HepG2 (cell line): Measurements from ENCODE around the gene CCDC121. TPM values are rescaled to one million over a fixed set of nuclear protein-coding genes. Genes with fewer than 3 reads are reported as not detected.

Experiments used
- AHR ChIP-seq: IDR thresholded peaks from 2 replicates; pipeline ENCODE4 v1.6.1; 2018; ENCODE audit warnings: missing genetic modification reagents, missing compliant biosample characterization
- E2F1 ChIP-seq: sonication (generic); formaldehyde crosslinking; IDR thresholded peaks from 2 replicates; pipeline ENCODE4 v1.5.0; 2020; ENCODE audit warnings: missing genetic modification reagents
- EZH2 ChIP-seq: conservative IDR thresholded peaks from 2 replicates; pipeline ENCODE4 v1.6.1; 2012; ENCODE audit warnings: mild to moderate bottlenecking, low read depth, low read length, moderate library complexity
- FUBP1 ChIP-seq: sonication (generic); formaldehyde crosslinking; IDR thresholded peaks from 2 replicates; pipeline ENCODE4 v1.5.1; 2020; ENCODE audit warnings: missing genetic modification reagents, mild to moderate bottlenecking, borderline replicate concordance
- GTF2F1 ChIP-seq: fragments of 150-350 bp; IDR thresholded peaks from 2 replicates; pipeline ENCODE4 v1.6.1; 2014; ENCODE audit warnings: low read length
- IRF2 ChIP-seq: IDR thresholded peaks from 2 replicates; pipeline ENCODE4 v1.6.1; 2018; ENCODE audit warnings: missing genetic modification reagents, missing compliant biosample characterization
- NR2C2 ChIP-seq: sonication (generic); formaldehyde crosslinking; IDR thresholded peaks from 2 replicates; pipeline ENCODE4 v1.4.0; 2020; ENCODE audit warnings: missing genetic modification reagents, mild to moderate bottlenecking, moderate library complexity, borderline replicate concordance
- PHF21A ChIP-seq: sonication (generic); formaldehyde crosslinking; IDR thresholded peaks from 2 replicates; pipeline ENCODE4 v1.5.0; 2020; ENCODE audit warnings: mild to moderate bottlenecking, missing genetic modification reagents
- PRPF4 ChIP-seq: fragments of 200-400 bp; formaldehyde crosslinking; IDR thresholded peaks from 2 replicates; pipeline ENCODE4 v1.6.1; 2016; ENCODE audit warnings: low read length, low read depth; ENCODE audit not compliant: poor library complexity, severe bottlenecking
- TP53 ChIP-seq: sonication (generic); formaldehyde crosslinking; conservative IDR thresholded peaks from 2 replicates; pipeline ENCODE4 v1.4.0; 2020; ENCODE audit warnings: missing genetic modification reagents
- ZBTB21 ChIP-seq: sonication (generic); formaldehyde crosslinking; IDR thresholded peaks from 2 replicates; pipeline ENCODE4 v1.4.0; 2020; ENCODE audit warnings: missing genetic modification reagents
- ZFYVE20 ChIP-seq: sonication (generic); formaldehyde crosslinking; IDR thresholded peaks from 2 replicates; pipeline ENCODE4 v1.8.0; 2023; ENCODE audit warnings: low read depth, mild to moderate bottlenecking, moderate library complexity, missing genetic modification reagents, borderline replicate concordance
- ZNF101 ChIP-seq: sonication (generic); formaldehyde crosslinking; IDR thresholded peaks from 2 replicates; pipeline ENCODE4 v1.4.0; 2020; ENCODE audit warnings: mild to moderate bottlenecking, low read depth, missing genetic modification reagents, borderline replicate concordance
- ZNF256 ChIP-seq: sonication (generic); formaldehyde crosslinking; conservative IDR thresholded peaks from 2 replicates; pipeline ENCODE4 v1.4.0; 2020; ENCODE audit warnings: missing genetic modification reagents
- ZNF335 ChIP-seq: sonication (generic); formaldehyde crosslinking; IDR thresholded peaks from 2 replicates; pipeline ENCODE4 v1.4.0; 2020; ENCODE audit warnings: missing genetic modification reagents
- ZNF510 ChIP-seq: sonication (generic); formaldehyde crosslinking; IDR thresholded peaks from 2 replicates; pipeline ENCODE4 v1.4.0; 2020; ENCODE audit warnings: low read depth, mild to moderate bottlenecking, missing genetic modification reagents
- ZNF549 ChIP-seq: sonication (generic); formaldehyde crosslinking; IDR thresholded peaks from 2 replicates; pipeline ENCODE4 v1.5.0; 2020; ENCODE audit warnings: missing genetic modification reagents
- ZNF788 ChIP-seq: sonication (generic); formaldehyde crosslinking; IDR thresholded peaks from 2 replicates; pipeline ENCODE4 v1.5.0; 2020; ENCODE audit warnings: mild to moderate bottlenecking, missing genetic modification reagents, borderline replicate concordance
- ZNF883 ChIP-seq: sonication (generic); formaldehyde crosslinking; IDR thresholded peaks from 2 replicates; pipeline ENCODE4 v1.5.1; 2020; ENCODE audit warnings: mild to moderate bottlenecking, missing genetic modification reagents; ENCODE audit errors: not compliant biosample characterization
- polyA plus RNA-seq, 8 experiments: library from polyadenylated mRNA; depleted of rRNA in 3 of 8; stranded (reverse) in 7 of 8; unstranded in 1 of 8; fragments of >200 nt; fragmentation: Illumina TruSeq in 4 of 8; extraction: Trizol in 4 of 8; gene quantifications; 2 replicates each; pipeline versions ENCODE4 v1.2.1 to v1.2.3, GENCODE V29; 2011 to 2016; ENCODE audit warnings: low read depth in 4 of 8, missing spikeins in 1 of 8, mixed read lengths in 1 of 8; ENCODE audit not compliant: insufficient read depth in 1 of 8
- total RNA-seq, 5 experiments: library from RNA; depleted of rRNA; stranded (reverse); fragments of >200 nt; fragmentation: Illumina TruSeq; extraction: Trizol; gene quantifications; 2 replicates each; pipeline ENCODE4 v1.2.3, GENCODE V29; 2016; ENCODE audit warnings: low read depth in 1 of 5
- TF ChIP-seq, protein P1 (sequence below), 2 experiments: sonication (generic) in 1 of 2; formaldehyde crosslinking in 1 of 2; IDR thresholded peaks; 2 replicates each; pipeline versions ENCODE4 v1.4.0 to v1.6.1; 2018 to 2020; ENCODE audit warnings: missing genetic modification reagents in 2 of 2, borderline replicate concordance in 1 of 2, low read depth in 1 of 2, mild to moderate bottlenecking in 1 of 2, missing biosample characterization in 1 of 2
- TF ChIP-seq, protein P2 (sequence below): sonication (generic); formaldehyde crosslinking; IDR thresholded peaks from 2 replicates; pipeline ENCODE4 v1.5.1; 2020; ENCODE audit warnings: missing genetic modification reagents, mild to moderate bottlenecking, borderline replicate concordance

CCDC121 gene
- total and polyA plus RNA-seq, 2 of the 13 experiments (the other 11 are each of a cell fraction or from before 2014, with no cell fraction given): 1.9 to 3.0 TPM

GRCh38 chr2:27628767-27629709 is at the start of gene CCDC121, which contains the start of gene GPN1 (continued):
- TF ChIP-seq ZNF256 (CRISPR knock-in tag): 0 out of 2 replicates have a peak, but pooled peaks have one; percentile 50
- peak; percentile 36; the same call in 1 of the 2 replicates for TF ChIP-seq PHF21A (CRISPR knock-in tag)
- no peak for TF ChIP-seq TP53 (CRISPR knock-in tag)
- TF ChIP-seq GTF2F1: 0 out of 2 replicates have a peak, but pooled peaks have one; percentile 44
- 0 out of 2 replicates have a peak, but pooled peaks have one; percentile 72 for TF ChIP-seq AHR (CRISPR knock-in tag)
- peak; percentile 93 for TF ChIP-seq ZNF883 (CRISPR knock-in tag)
- TF ChIP-seq E2F1 (CRISPR knock-in tag): no peak
- peak; percentile 33; the same call in 1 of the 2 replicates for TF ChIP-seq ZBTB21
- peak; percentile 32 for TF ChIP-seq PRPF4
- TF ChIP-seq ZNF101 (CRISPR knock-in tag): no peak
- TF ChIP-seq ZNF335 (CRISPR knock-in tag): peak; percentile 84; the same call in 1 of the 2 replicates
- TF ChIP-seq, protein P1, sequence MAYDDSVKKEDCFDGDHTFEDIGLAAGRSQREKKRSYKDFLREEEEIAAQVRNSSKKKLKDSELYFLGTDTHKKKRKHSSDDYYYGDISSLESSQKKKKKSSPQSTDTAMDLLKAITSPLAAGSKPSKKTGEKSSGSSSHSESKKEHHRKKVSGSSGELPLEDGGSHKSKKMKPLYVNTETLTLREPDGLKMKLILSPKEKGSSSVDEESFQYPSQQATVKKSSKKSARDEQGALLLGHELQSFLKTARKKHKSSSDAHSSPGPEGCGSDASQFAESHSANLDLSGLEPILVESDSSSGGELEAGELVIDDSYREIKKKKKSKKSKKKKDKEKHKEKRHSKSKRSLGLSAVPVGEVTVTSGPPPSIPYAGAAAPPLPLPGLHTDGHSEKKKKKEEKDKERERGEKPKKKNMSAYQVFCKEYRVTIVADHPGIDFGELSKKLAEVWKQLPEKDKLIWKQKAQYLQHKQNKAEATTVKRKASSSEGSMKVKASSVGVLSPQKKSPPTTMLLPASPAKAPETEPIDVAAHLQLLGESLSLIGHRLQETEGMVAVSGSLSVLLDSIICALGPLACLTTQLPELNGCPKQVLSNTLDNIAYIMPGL (CRISPR knock-in tag; IDR thresholded peaks at IDR 0.05; ENCODE audit: borderline replicate concordance in 1 of 2, low read depth in 1 of 2): peak; percentile 87 to 91
- no peak for TF ChIP-seq EZH2
- peak; percentile 81; the same call in 1 of the 2 replicates for TF ChIP-seq ZNF788
- no peak for TF ChIP-seq ZNF549 (CRISPR knock-in tag)
- peak; percentile 7; the same call in 1 of the 2 replicates for TF ChIP-seq ZFYVE20 (CRISPR knock-in tag)
- TF ChIP-seq FUBP1: no peak
- TF ChIP-seq ZNF510 (CRISPR knock-in tag): peak; percentile 74; the same call in 1 of the 2 replicates
- TF ChIP-seq IRF2: peak; percentile 88; the same call in 1 of the 2 replicates
- TF ChIP-seq NR2C2 (CRISPR knock-in tag): peak; percentile 66; the same call in 1 of the 2 replicates
- TF ChIP-seq, protein P2, sequence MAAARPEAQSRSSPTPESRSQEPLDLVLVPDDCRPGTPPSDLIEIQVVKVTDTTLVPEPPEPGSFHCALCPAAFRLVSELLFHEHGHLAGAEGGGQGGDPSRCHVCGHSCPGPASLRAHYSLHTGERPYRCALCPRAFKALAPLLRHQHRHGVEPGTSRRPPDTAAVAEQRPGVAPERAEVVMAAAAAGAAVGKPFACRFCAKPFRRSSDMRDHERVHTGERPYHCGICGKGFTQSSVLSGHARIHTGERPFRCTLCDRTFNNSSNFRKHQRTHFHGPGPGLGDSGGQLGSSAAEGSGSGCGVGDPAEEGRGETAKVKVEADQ (CRISPR knock-in tag): peak; percentile 95
